CD4-positive, CD25-positive, alpha-beta regulatory T cell (primary cell): ENCODE data around the gene RFX4. TPM values are rescaled to one million over a fixed set of nuclear protein-coding genes. Genes with fewer than 3 reads are reported as not detected.

Experiments used
- ATAC-seq, 2 donors: fragments of 150-1000 bp; cut with Tn5 transposase; one replicate each; pipeline ENCODE4 v1.10.0; 2021; ENCODE audit warnings: low read depth in 2 of 2, moderate number of reproducible peaks in 2 of 2, moderate library complexity in 1 of 2
- DNase-seq, 3 donors: peaks; one replicate each; pipeline versions ENCODE4 v3.0.0 to v3.0.0-alpha.2; 2012 to 2022; ENCODE audit warnings: mixed read lengths in 1 of 3
- H3K27ac ChIP-seq: one replicate; pipeline ENCODE4 v1.7.0; 2013; ENCODE audit warnings: mild to moderate bottlenecking, low read length; ENCODE audit not compliant: insufficient read depth, poor library complexity, severe bottlenecking
- H3K27me3 ChIP-seq: one replicate; pipeline ENCODE4 v1.7.0; 2013; ENCODE audit warnings: low read length; ENCODE audit not compliant: control insufficient read depth, insufficient read depth
- H3K36me3 ChIP-seq: one replicate; pipeline ENCODE4 v1.7.0; 2013; ENCODE audit warnings: mild to moderate bottlenecking, low read length, moderate library complexity; ENCODE audit not compliant: control insufficient read depth, insufficient read depth
- H3K4me1 ChIP-seq: 2 replicates; pipeline ENCODE4 v1.7.0; 2013; ENCODE audit warnings: mild to moderate bottlenecking, low read length; ENCODE audit not compliant: insufficient read depth, control insufficient read depth, poor library complexity, severe bottlenecking
- H3K4me3 ChIP-seq: one replicate; pipeline ENCODE4 v1.7.0; 2013; ENCODE audit warnings: low read depth, mild to moderate bottlenecking, low read length, moderate library complexity
- H3K9me3 ChIP-seq, 2 experiments: 1 replicate in 1 of 2; 2 replicates in 1 of 2; pipeline ENCODE4 v1.7.0; 2013; ENCODE audit warnings: low read length in 2 of 2, mild to moderate bottlenecking in 1 of 2, moderate library complexity in 1 of 2; ENCODE audit not compliant: control insufficient read depth in 2 of 2
- H3K27ac Mint-ChIP-seq, 3 donors: one replicate each; pipeline ENCODE4 v1.8.0; 2020 to 2022; ENCODE audit warnings: mild to moderate bottlenecking in 3 of 3, mixed read lengths in 3 of 3, moderate library complexity in 2 of 3
- H3K27me3 Mint-ChIP-seq: one replicate; pipeline ENCODE4 v1.8.0; 2022; ENCODE audit warnings: mild to moderate bottlenecking, mixed read lengths
- H3K36me3 Mint-ChIP-seq: one replicate; pipeline ENCODE4 v1.8.0; 2020; ENCODE audit warnings: mixed read lengths
- H3K4me1 Mint-ChIP-seq, 4 donors: one replicate each; pipeline ENCODE4 v1.8.0; 2020 to 2022; ENCODE audit warnings: mixed read lengths in 4 of 4, mild to moderate bottlenecking in 1 of 4
- H3K4me3 Mint-ChIP-seq, 4 donors: one replicate each; pipeline ENCODE4 v1.8.0; 2020 to 2022; ENCODE audit warnings: mild to moderate bottlenecking in 4 of 4, mixed read lengths in 4 of 4, moderate library complexity in 3 of 4
- H3K9me3 Mint-ChIP-seq, 7 donors: one replicate each; pipeline ENCODE4 v1.8.0; 2020 to 2022; ENCODE audit warnings: mixed read lengths in 7 of 7, mild to moderate bottlenecking in 3 of 7, moderate library complexity in 2 of 7
- polyA plus RNA-seq, 4 donors: library from polyadenylated mRNA; unstranded; fragments of 300-500 nt; fragmentation: Illumina TruSeq; gene quantifications; one replicate each; pipeline ENCODE4 v1.2.3, GENCODE V29; 2021
- total RNA-seq: library from RNA; stranded (reverse); gene quantifications from one replicate; pipeline ENCODE4 v1.2.3, GENCODE V29; 2022

RFX4 gene
- total and polyA plus RNA-seq, 5 donors from 2014 or later = not detected

GRCh38 chr12:106696681-106697417 lies 114.0 kb downstream of the RFX4 start:
- no peak for ATAC-seq
- peaks cover 4% of the 10 kb centered on the region for H3K27me3 Mint-ChIP-seq

GRCh38 chr12:106704081-106704480 lies 121.3 kb downstream of the RFX4 start:
- H3K9me3 ChIP-seq = peaks cover 3 to 17% of the 10 kb centered on the region in 2 experiments
- no peaks in the 10 kb centered on the region for H3K36me3 ChIP-seq
- no peak overlapping the region for H3K4me3 ChIP-seq
- no peaks in the 10 kb centered on the region for H3K4me1 ChIP-seq
- H3K36me3 Mint-ChIP-seq = no peaks in the 10 kb centered on the region
- H3K9me3 Mint-ChIP-seq = peaks cover 0 to 27% (median 9%) of the 10 kb centered on the region in 7 donors
- H3K4me1 Mint-ChIP-seq = no peaks in the 10 kb centered on the region
- H3K27ac Mint-ChIP-seq = no peak overlapping the region
- no peak overlapping the region for H3K4me3 Mint-ChIP-seq
- H3K27me3 Mint-ChIP-seq = peaks cover 4% of the 10 kb centered on the region
- H3K27ac ChIP-seq = no peak overlapping the region
- peaks cover 3% of the 10 kb centered on the region for H3K27me3 ChIP-seq
- no peak for ATAC-seq
- no peak for DNase-seq

More at GRCh38 chr12:106696681-106697417, 114.0 kb downstream of the RFX4 start:
- peaks cover 3 to 7% of the 10 kb centered on the region in 2 experiments for H3K9me3 ChIP-seq
- no peak for DNase-seq
- Mint-ChIP-seq H3K9me3 (peaks cover 0 to 20% (median 9%) of the 10 kb centered on the region in 7 donors), H3K27ac (no peak overlapping the region), H3K36me3 (no peaks in the 10 kb centered on the region), H3K4me3 (no peak overlapping the region), H3K4me1 (no peaks in the 10 kb centered on the region)
- no peak overlapping the region for H3K27ac ChIP-seq
- H3K27me3 ChIP-seq = no peaks in the 10 kb centered on the region
- H3K4me1 ChIP-seq = no peaks in the 10 kb centered on the region
- H3K36me3 ChIP-seq = no peaks in the 10 kb centered on the region
- H3K4me3 ChIP-seq = no peak overlapping the region

GRCh38 chr12:106705971-106706370 lies 123.2 kb downstream of the RFX4 start:
- H3K27ac Mint-ChIP-seq = no peak overlapping the region
- no peak overlapping the region for H3K4me3 ChIP-seq
- no peak overlapping the region for H3K27ac ChIP-seq
- H3K9me3 ChIP-seq = peaks cover 3 to 17% of the 10 kb centered on the region in 2 experiments
- peaks cover 3% of the 10 kb centered on the region for H3K27me3 ChIP-seq
- H3K4me1 Mint-ChIP-seq = no peaks in the 10 kb centered on the region
- peaks cover 0 to 20% (median 6%) of the 10 kb centered on the region in 7 donors for H3K9me3 Mint-ChIP-seq
- no peak overlapping the region for H3K4me3 Mint-ChIP-seq
- no peaks in the 10 kb centered on the region for H3K36me3 Mint-ChIP-seq
- no peaks in the 10 kb centered on the region for H3K36me3 ChIP-seq
- ATAC-seq = no peak
- no peaks in the 10 kb centered on the region for H3K4me1 ChIP-seq
- H3K27me3 Mint-ChIP-seq = peaks cover 8% of the 10 kb centered on the region
- no peak for DNase-seq

- no peaks in the 10 kb centered on the region for H3K9me3 ChIP-seq
- no peaks in the 10 kb centered on the region for H3K4me1 Mint-ChIP-seq
- H3K27ac Mint-ChIP-seq = no peak overlapping the region
- H3K9me3 Mint-ChIP-seq = no peaks in the 10 kb centered on the region
- H3K27me3 ChIP-seq = peaks cover under 1% of the 10 kb centered on the region
- no peak overlapping the region for H3K4me3 Mint-ChIP-seq
- no peaks in the 10 kb centered on the region for H3K4me1 ChIP-seq
- H3K36me3 Mint-ChIP-seq = no peaks in the 10 kb centered on the region
- H3K27ac ChIP-seq = no peak overlapping the region
- no peaks in the 10 kb centered on the region for H3K36me3 ChIP-seq
- H3K4me3 ChIP-seq = no peak overlapping the region
- DNase-seq = no peak
- H3K27me3 Mint-ChIP-seq = peaks cover 23% of the 10 kb centered on the region
- ATAC-seq = no peak
Observed at GRCh38 chr12:106709068-106709511, 126.3 kb downstream of the RFX4 start.

- Histone ChIP-seq H3K4me1 (no peaks in the 10 kb centered on the region), H3K9me3 (no peaks in the 10 kb centered on the region), H3K27me3 (no peaks in the 10 kb centered on the region), H3K27ac (no peak overlapping the region), H3K36me3 (no peaks in the 10 kb centered on the region), H3K4me3 (no peak overlapping the region)
- peaks cover 23% of the 10 kb centered on the region for H3K27me3 Mint-ChIP-seq
- no peak for ATAC-seq
- no peak overlapping the region for H3K4me3 Mint-ChIP-seq
- no peaks in the 10 kb centered on the region for H3K4me1 Mint-ChIP-seq
- H3K9me3 Mint-ChIP-seq = no peaks in the 10 kb centered on the region
- no peak for DNase-seq
- H3K27ac Mint-ChIP-seq = no peak overlapping the region
- no peaks in the 10 kb centered on the region for H3K36me3 Mint-ChIP-seq
Observed at GRCh38 chr12:106710143-106710893, 127.5 kb downstream of the RFX4 start.

- no peaks in the 10 kb centered on the region for H3K4me1 Mint-ChIP-seq
- H3K4me3 Mint-ChIP-seq = no peak overlapping the region
- Histone ChIP-seq H3K4me1 (no peaks in the 10 kb centered on the region), H3K27ac (no peak overlapping the region), H3K27me3 (no peaks in the 10 kb centered on the region), H3K36me3 (no peaks in the 10 kb centered on the region), H3K9me3 (no peaks in the 10 kb centered on the region), H3K4me3 (no peak overlapping the region)
- H3K9me3 Mint-ChIP-seq = peaks cover 0 to 2% (median 0%) of the 10 kb centered on the region in 7 donors
- peaks cover 28% of the 10 kb centered on the region for H3K27me3 Mint-ChIP-seq
- no peak overlapping the region for H3K27ac Mint-ChIP-seq
- H3K36me3 Mint-ChIP-seq = no peaks in the 10 kb centered on the region
- no peak for ATAC-seq
- DNase-seq = no peak
Observed at GRCh38 chr12:106711316-106711715, 128.5 kb downstream of the RFX4 start.

DNA sequence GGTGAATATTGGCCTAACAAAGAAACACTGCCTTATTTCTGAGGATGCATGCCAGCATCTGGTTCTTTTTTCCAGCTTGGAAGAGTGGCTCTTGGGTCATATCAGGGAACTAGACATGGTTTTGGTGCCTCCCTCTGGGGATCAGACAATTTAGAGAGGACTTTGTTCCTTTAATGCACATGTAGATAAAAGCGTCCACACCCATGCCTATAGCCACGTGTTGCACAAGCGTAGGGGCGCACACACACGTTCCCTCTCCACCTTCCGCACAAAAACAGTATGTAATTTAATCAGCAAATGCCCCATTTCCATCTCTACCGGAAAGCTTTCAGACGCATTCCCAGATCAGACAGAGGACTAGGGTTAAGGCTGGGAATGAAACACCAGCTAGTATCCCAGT lies 130.0 kb downstream of the RFX4 start:
- DNase-seq = no peak
- Histone ChIP-seq H3K9me3 (no peaks in the 10 kb centered on the region), H3K4me3 (no peak overlapping the region), H3K27me3 (no peaks in the 10 kb centered on the region), H3K27ac (no peak overlapping the region), H3K36me3 (no peaks in the 10 kb centered on the region), H3K4me1 (no peaks in the 10 kb centered on the region)
- Mint-ChIP-seq H3K4me1 (no peaks in the 10 kb centered on the region), H3K27ac (no peak overlapping the region), H3K27me3 (peaks cover 35% of the 10 kb centered on the region), H3K9me3 (peaks cover 0 to 2% (median 0%) of the 10 kb centered on the region in 7 donors), H3K36me3 (no peaks in the 10 kb centered on the region), H3K4me3 (no peak overlapping the region)
- ATAC-seq = no peak
